Left lung (tissue), 10 donors: ENCODE results near the gene CYP27C1. TPM values are rescaled to one million over a fixed set of nuclear protein-coding genes. Genes with fewer than 3 reads are reported as not detected.
A peak's percentile ranks its signal among the peaks of the same experiment; 100 is the strongest.

Experiments
- ATAC-seq: fragments of 200-7000 bp; cut with Tn5 transposase; one replicate; pipeline ENCODE4 v1.9.1; 2020; ENCODE audit warnings: moderate library complexity
- DNase-seq, 4 donors: peaks; one replicate each; pipeline ENCODE4 v3.0.0-alpha.2; 2013 to 2020
- H3K27ac ChIP-seq, 2 donors: fragments of 200-600 bp; sonication (generic) in 1 of 2; one replicate each; pipeline versions ENCODE4 v1.5.0 to v1.8.0; 2020 to 2021
- H3K27me3 ChIP-seq, 2 donors: fragments of 200-600 bp; sonication (generic) in 1 of 2; one replicate each; pipeline versions ENCODE4 v1.5.0 to v1.8.0; 2020 to 2021
- H3K36me3 ChIP-seq, 2 donors: fragments of 200-600 bp; sonication (generic) in 1 of 2; one replicate each; pipeline versions ENCODE4 v1.5.0 to v1.8.0; 2020 to 2021
- H3K4me1 ChIP-seq, 2 donors: fragments of 200-600 bp; one replicate each; pipeline ENCODE4 v1.8.0; 2021
- H3K4me3 ChIP-seq, 2 donors: fragments of 200-600 bp; sonication (generic) in 1 of 2; one replicate each; pipeline versions ENCODE4 v1.5.0 to v1.8.0; 2020 to 2021; ENCODE audit warnings: mild to moderate bottlenecking in 1 of 2
- H3K9me3 ChIP-seq, 2 donors: fragments of 200-600 bp; sonication (generic) in 1 of 2; one replicate each; pipeline versions ENCODE4 v1.5.0 to v1.8.0; 2020 to 2021
- intact Hi-C, 2 donors: fragments of 100-400 bp; cut with DNase I; formaldehyde crosslinking; loops; one replicate each; pipeline versions ENCODE4 v1.11.2 to v1.14.2; 2022
- polyA plus RNA-seq, 6 donors: library from polyadenylated mRNA; unstranded; fragments of 120-200 nt; gene quantifications; one replicate each; pipeline ENCODE4 v1.2.1, GENCODE V29; 2013; ENCODE audit not compliant: insufficient read length in 6 of 6
- total RNA-seq, 2 donors: library from RNA; stranded (reverse); fragmentation: NEBNext Ultra II Directional; extraction: Animal tissue kit (Norgen Biotek cat#: 25700); gene quantifications; one replicate each; pipeline ENCODE4 v1.2.1, GENCODE V29; 2021
- TF ChIP-seq, protein P1 (sequence below), 2 donors: fragments of 200-600 bp; sonication (generic) in 1 of 2; IDR thresholded peaks; one replicate each; pipeline versions ENCODE4 v1.5.0 to v1.8.0; 2021; ENCODE audit warnings: antibody characterized with exemption in 2 of 2
- donor health status: DM: no; HTN: yes; CAD: no.
- donor health status: DM: no; HTN: no; CAD: no.

Gene CYP27C1
- total and polyA plus RNA-seq, 8 donors = 0.10 to 13.2 (median 10.4) TPM

DNA sequence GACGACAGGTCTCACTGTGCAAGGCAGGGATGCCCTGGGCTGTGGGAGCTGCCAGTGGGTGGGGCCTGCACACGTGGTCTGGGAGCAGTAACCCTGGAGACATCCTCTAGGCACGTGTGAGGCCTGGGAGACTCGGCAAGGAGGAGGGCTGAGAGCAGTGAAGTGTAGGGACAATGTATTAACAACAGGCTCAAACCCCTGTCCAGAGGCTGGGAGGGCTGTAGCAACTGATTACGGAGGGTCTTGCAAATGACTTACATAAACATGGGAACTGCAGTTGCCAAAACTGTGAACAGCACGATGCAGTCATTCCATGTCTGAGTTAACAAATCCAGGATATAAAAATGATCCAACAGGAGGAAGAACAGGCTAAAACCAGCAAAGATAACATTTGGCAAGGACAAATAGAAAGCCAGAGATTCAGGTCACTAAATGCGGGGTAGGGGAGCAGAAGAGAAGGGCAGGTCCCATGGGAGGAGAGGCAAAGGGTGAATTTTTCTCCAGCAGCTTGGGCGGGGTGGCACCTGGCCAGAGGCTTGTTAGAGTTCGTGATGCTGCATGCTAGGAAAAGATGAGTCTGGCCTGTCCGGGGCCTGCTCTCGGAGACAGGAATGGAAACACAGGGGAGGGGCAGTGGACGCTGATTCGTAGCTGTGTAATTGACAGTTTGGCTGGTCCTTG is 44.9 kb downstream of the CYP27C1 start:
- no peaks in the 10 kb centered on the region for H3K36me3 ChIP-seq
- ATAC-seq = peak; percentile 33

DNA sequence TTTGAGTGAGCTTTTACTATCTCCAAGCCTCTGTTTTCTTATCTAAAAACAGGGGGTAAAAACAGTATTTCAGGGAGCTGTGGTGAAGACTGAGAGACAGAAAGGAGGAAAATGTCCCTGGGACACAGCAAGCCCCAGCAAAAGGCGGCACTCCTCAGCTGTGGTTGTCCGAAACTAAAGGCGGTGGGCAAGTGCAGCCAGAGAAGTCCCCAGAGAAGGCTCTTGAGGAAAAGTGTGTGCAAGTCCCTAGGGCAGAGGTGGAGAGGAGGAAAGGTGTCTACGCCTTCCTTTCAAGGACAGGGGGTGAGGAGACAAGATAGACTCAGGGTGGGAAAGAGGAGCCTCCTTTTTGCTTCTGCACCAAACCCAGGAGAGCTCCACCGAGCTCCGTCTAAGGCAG is 45.5 kb downstream of the CYP27C1 start:
- intact Hi-C loops = no loop called here
- DNase-seq (no peak), ATAC-seq (no peak)
- no peak overlapping the region for H3K4me3 ChIP-seq
- H3K27me3 ChIP-seq = no peaks in the 10 kb centered on the region
- H3K27ac ChIP-seq = no peak overlapping the region
- TF ChIP-seq, protein P1, sequence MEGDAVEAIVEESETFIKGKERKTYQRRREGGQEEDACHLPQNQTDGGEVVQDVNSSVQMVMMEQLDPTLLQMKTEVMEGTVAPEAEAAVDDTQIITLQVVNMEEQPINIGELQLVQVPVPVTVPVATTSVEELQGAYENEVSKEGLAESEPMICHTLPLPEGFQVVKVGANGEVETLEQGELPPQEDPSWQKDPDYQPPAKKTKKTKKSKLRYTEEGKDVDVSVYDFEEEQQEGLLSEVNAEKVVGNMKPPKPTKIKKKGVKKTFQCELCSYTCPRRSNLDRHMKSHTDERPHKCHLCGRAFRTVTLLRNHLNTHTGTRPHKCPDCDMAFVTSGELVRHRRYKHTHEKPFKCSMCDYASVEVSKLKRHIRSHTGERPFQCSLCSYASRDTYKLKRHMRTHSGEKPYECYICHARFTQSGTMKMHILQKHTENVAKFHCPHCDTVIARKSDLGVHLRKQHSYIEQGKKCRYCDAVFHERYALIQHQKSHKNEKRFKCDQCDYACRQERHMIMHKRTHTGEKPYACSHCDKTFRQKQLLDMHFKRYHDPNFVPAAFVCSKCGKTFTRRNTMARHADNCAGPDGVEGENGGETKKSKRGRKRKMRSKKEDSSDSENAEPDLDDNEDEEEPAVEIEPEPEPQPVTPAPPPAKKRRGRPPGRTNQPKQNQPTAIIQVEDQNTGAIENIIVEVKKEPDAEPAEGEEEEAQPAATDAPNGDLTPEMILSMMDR (IDR thresholded peaks at IDR 0.05) = no peak
- no peaks in the 10 kb centered on the region for H3K4me1 ChIP-seq
- no peaks in the 10 kb centered on the region for H3K36me3 ChIP-seq
- H3K9me3 ChIP-seq = peaks cover 0 to 4% of the 10 kb centered on the region in 2 donors

More for the DNA sequence above, 44.9 kb downstream of the CYP27C1 start:
- Histone ChIP-seq H3K27ac (no peak overlapping the region), H3K4me1 (no peaks in the 10 kb centered on the region), H3K27me3 (no peaks in the 10 kb centered on the region), H3K9me3 (peaks cover 0 to 4% of the 10 kb centered on the region in 2 donors), H3K4me3 (no peak overlapping the region)
- TF ChIP-seq, protein P1 (IDR thresholded peaks at IDR 0.05) = no peak
- intact Hi-C loops = no loop called here
- peak in 1 of 4 donors; percentile 49 for DNase-seq

DNA sequence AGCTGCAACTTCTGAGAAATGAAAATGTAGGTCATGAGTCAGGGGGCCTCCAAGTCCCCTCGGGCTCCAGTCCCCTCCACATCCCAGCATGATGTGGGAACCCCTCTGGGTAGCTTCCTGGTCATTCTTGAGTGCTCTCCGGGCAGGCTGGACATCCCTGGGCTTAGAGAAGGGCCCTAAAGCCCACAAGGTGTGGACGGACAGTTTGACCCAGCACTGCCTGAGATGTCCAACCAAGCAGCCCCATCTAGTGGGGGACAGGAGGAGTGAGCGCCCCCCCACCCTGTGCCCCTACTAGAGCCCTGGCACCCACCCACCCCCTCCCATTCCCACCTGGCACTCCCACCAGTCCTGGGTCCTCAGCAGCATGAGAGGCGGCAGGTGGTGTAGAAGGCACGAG is 46.0 kb downstream of the CYP27C1 start:
- peaks cover 0 to 2% of the 10 kb centered on the region in 2 donors for H3K9me3 ChIP-seq
- no peaks in the 10 kb centered on the region for H3K4me1 ChIP-seq
- DNase-seq = peak in 1 of 4 donors; percentile 24
- no peaks in the 10 kb centered on the region for H3K36me3 ChIP-seq
- H3K27me3 ChIP-seq = no peaks in the 10 kb centered on the region
- TF ChIP-seq, protein P1 (IDR thresholded peaks at IDR 0.05) = no peak
- intact Hi-C loops = no loop called here
- peak; percentile 37 for ATAC-seq
- no peak overlapping the region for H3K27ac ChIP-seq
- no peak overlapping the region for H3K4me3 ChIP-seq

DNA sequence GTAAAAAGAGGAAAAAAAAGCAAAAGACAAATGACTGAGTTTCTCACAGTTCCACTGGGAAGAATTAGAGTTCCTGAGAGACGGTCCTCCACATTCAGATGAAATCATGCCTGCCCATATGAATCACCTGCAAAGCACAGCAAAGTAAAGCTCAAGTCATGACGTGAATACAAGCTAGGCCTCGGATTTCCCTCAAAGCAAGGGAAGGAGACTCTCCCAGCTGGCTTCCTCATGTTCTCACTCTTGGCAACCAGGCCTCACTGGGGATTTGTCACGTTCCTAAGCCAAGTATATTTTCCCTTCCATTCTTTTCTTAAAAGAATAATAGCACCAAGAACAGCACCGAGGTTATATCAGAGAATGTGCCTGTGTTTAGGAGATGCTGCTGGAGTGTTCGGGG is 47.0 kb downstream of the CYP27C1 start:
- no peaks in the 10 kb centered on the region for H3K4me1 ChIP-seq
- no peaks in the 10 kb centered on the region for H3K27me3 ChIP-seq
- ATAC-seq (no peak), DNase-seq (peak in 2 of 4 donors; percentile 61 to 77)
- no peaks in the 10 kb centered on the region for H3K9me3 ChIP-seq
- H3K27ac ChIP-seq = no peak overlapping the region
- H3K36me3 ChIP-seq = no peaks in the 10 kb centered on the region
- H3K4me3 ChIP-seq = no peak overlapping the region
- TF ChIP-seq, protein P1 (IDR thresholded peaks at IDR 0.05) = no peak
- intact Hi-C loops = no loop called here

DNA sequence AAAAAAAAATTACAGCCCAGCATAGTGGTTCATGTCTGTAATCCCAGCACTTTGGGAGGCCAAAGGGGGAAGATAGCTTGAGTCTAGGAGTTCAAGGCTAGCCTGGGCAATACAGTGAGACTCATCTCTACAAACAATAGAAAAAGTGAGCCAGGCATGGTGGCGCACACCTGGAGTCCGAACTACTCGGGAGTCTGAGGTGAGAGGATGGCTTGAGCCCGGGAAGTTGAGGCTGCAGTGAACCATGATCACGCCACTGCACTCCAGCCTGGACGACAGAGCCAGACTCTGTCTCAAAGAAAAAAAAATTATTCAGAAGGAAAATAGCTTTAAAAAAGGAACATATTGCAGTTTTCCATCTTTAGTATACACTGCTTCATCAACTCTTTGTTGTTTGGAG is 47.8 kb downstream of the CYP27C1 start:
- no peak overlapping the region for H3K27ac ChIP-seq
- no peaks in the 10 kb centered on the region for H3K9me3 ChIP-seq
- H3K4me3 ChIP-seq = no peak overlapping the region
- H3K4me1 ChIP-seq = no peaks in the 10 kb centered on the region
- no peak for DNase-seq
- no peak for ATAC-seq
- H3K36me3 ChIP-seq = no peaks in the 10 kb centered on the region
- H3K27me3 ChIP-seq = no peaks in the 10 kb centered on the region
- intact Hi-C loops = no loop called here
- TF ChIP-seq, protein P1 (IDR thresholded peaks at IDR 0.05) = no peak
